Peyer's patch (tissue), 4 donors: ENCODE data around the gene MARCHF11.

Source experiments
- POLR2A ChIP-seq, 2 donors: fragments of 450-650 bp; IDR thresholded peaks; one replicate each; pipeline ENCODE4 v1.5.1; 2017; ENCODE audit warnings: antibody characterized with exemption in 2 of 2, mild to moderate bottlenecking in 2 of 2, moderate library complexity in 2 of 2
- TF ChIP-seq, protein P1 (sequence below), 6 experiments: fragments of 450-650 bp in 4 of 6; fragments of 200-600 bp in 2 of 6; sonication (generic) in 1 of 6; IDR thresholded peaks; one replicate each; pipeline ENCODE4 v1.5.1; 2017 to 2019; ENCODE audit warnings: antibody characterized with exemption in 6 of 6, mild to moderate bottlenecking in 3 of 6, moderate library complexity in 1 of 6

DNA sequence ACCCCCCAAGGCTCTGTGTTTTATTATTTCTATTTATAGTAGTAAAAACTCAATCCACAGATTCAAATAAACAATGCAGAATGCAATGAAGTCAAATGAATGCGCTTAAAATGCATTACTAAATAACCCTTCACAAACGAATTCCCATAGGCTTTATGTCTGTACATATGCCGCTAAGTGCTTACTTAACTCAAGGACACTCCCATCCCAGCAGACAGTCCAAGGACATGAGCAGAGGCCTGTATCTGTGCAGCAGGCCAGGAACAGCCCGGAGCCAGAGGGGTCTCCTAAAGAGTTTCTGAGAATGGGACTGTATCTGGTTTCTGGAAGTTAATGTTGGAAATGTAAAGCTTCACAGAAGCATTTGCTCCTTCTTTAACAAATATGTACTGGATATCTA lies 59.8 kb downstream of the MARCHF11 start:
- TF ChIP-seq, protein P1, sequence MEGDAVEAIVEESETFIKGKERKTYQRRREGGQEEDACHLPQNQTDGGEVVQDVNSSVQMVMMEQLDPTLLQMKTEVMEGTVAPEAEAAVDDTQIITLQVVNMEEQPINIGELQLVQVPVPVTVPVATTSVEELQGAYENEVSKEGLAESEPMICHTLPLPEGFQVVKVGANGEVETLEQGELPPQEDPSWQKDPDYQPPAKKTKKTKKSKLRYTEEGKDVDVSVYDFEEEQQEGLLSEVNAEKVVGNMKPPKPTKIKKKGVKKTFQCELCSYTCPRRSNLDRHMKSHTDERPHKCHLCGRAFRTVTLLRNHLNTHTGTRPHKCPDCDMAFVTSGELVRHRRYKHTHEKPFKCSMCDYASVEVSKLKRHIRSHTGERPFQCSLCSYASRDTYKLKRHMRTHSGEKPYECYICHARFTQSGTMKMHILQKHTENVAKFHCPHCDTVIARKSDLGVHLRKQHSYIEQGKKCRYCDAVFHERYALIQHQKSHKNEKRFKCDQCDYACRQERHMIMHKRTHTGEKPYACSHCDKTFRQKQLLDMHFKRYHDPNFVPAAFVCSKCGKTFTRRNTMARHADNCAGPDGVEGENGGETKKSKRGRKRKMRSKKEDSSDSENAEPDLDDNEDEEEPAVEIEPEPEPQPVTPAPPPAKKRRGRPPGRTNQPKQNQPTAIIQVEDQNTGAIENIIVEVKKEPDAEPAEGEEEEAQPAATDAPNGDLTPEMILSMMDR (IDR thresholded peaks at IDR 0.05) = no peak
- no peak for TF ChIP-seq POLR2A (IDR thresholded peaks at IDR 0.05)
